Prostate gland (tissue), 2 donors: ENCODE results near the gene MCF2L2. TPM values are rescaled to one million over a fixed set of nuclear protein-coding genes. Genes with fewer than 3 reads are reported as not detected.

Experiments used
- DNase-seq: peaks from one replicate; pipeline ENCODE4 v3.0.0-alpha.2; 2019; ENCODE audit warnings: low spot score
- H3K27ac ChIP-seq, 2 donors: fragments of 200-600 bp; sonication (generic); 2 replicates each; pipeline ENCODE4 v1.5.1; 2017 to 2019
- H3K27me3 ChIP-seq: fragments of 200-600 bp; sonication (generic); replicated peaks from 2 replicates; pipeline ENCODE4 v1.5.1; 2019; ENCODE audit not compliant: insufficient read depth
- H3K36me3 ChIP-seq, 2 donors: fragments of 200-600 bp; sonication (generic); 1 replicate in 1 of 2; 2 replicates in 1 of 2; pipeline versions ENCODE4 v1.5.1 to v1.8.1; 2017 to 2019
- H3K4me1 ChIP-seq: fragments of 200-600 bp; sonication (generic); replicated peaks from 2 replicates; pipeline ENCODE4 v1.5.1; 2019
- H3K4me3 ChIP-seq, 2 donors: fragments of 200-600 bp; sonication (generic); 2 replicates each; pipeline ENCODE4 v1.5.1; 2017 to 2019
- H3K9me3 ChIP-seq: fragments of 200-600 bp; sonication (generic); 2 replicates; pipeline ENCODE4 v1.5.1; 2017
- POLR2A ChIP-seq: fragments of 450-650 bp; IDR thresholded peaks from one replicate; pipeline ENCODE4 v1.6.1; 2016; ENCODE audit warnings: antibody characterized with exemption, mild to moderate bottlenecking
- POLR2AphosphoS5 ChIP-seq: sonication (generic); formaldehyde crosslinking; IDR thresholded peaks from one replicate; pipeline ENCODE4 v1.6.1; 2017; ENCODE audit warnings: antibody characterized with exemption
- WGBS: methylation state at CpG from one replicate; pipeline ENCODE4 v1.1.5; 2018; 5-methylcytosine and 5-hydroxymethylcytosine counted together
- intact Hi-C: fragments of 100-400 bp; cut with DNase I; formaldehyde crosslinking; loops from one replicate; pipeline ENCODE4 v1.14.2; 2022
- total RNA-seq, 2 donors: library from RNA; depleted of rRNA; stranded (reverse); fragments of >200 nt; gene quantifications; one replicate each; pipeline ENCODE4 v1.1.0, GENCODE V29; 2016
- TF ChIP-seq, protein P1 (sequence below), 4 experiments: fragments of 200-600 bp in 2 of 4; fragments of 450-650 bp in 2 of 4; sonication (generic) in 2 of 4; IDR thresholded peaks; 1 replicate in 3 of 4; 2 replicates in 1 of 4; pipeline ENCODE4 v1.5.1; 2016 to 2019; ENCODE audit warnings: antibody characterized with exemption in 4 of 4, mild to moderate bottlenecking in 2 of 4, moderate library complexity in 2 of 4

The MCF2L2 gene
- total RNA-seq, 2 donors from 2014 or later = 0.41 to 4.0 TPM

DNA sequence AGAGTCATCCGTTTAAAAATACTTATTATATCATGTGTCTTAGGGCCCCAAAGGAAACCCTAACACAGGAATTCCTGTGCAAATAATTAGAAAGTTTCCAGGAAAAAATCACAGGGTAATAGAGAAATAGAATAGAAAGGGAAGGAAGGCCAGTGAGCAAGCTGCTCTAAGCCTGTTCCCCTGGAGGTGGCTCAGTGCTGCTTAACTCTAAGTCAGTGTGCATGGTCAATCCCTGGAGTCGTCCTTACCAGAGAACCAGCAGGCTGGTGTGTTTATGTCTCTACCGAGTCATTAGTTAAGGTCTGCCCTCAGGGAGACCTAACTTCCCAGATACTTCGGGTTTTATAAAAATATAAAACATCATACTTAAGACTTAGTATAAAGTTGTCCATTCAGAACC, 21.0 kb upstream of the MCF2L2 start:
- DNase-seq = no peak
- no peaks in the 10 kb centered on the region for H3K36me3 ChIP-seq
- TF ChIP-seq, protein P1, sequence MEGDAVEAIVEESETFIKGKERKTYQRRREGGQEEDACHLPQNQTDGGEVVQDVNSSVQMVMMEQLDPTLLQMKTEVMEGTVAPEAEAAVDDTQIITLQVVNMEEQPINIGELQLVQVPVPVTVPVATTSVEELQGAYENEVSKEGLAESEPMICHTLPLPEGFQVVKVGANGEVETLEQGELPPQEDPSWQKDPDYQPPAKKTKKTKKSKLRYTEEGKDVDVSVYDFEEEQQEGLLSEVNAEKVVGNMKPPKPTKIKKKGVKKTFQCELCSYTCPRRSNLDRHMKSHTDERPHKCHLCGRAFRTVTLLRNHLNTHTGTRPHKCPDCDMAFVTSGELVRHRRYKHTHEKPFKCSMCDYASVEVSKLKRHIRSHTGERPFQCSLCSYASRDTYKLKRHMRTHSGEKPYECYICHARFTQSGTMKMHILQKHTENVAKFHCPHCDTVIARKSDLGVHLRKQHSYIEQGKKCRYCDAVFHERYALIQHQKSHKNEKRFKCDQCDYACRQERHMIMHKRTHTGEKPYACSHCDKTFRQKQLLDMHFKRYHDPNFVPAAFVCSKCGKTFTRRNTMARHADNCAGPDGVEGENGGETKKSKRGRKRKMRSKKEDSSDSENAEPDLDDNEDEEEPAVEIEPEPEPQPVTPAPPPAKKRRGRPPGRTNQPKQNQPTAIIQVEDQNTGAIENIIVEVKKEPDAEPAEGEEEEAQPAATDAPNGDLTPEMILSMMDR (IDR thresholded peaks at IDR 0.05) = no peak
- no peak for TF ChIP-seq POLR2A
- TF ChIP-seq POLR2AphosphoS5 = no peak
- H3K4me1 ChIP-seq = no peaks in the 10 kb centered on the region
- no peaks in the 10 kb centered on the region for H3K27me3 ChIP-seq
- intact Hi-C loops = no loop called here
- no peak overlapping the region for H3K27ac ChIP-seq
- 40% methylated on average over 4 of the region's 4 CpGs for WGBS
- no peak overlapping the region for H3K4me3 ChIP-seq
- H3K9me3 ChIP-seq = no peaks in the 10 kb centered on the region

DNA sequence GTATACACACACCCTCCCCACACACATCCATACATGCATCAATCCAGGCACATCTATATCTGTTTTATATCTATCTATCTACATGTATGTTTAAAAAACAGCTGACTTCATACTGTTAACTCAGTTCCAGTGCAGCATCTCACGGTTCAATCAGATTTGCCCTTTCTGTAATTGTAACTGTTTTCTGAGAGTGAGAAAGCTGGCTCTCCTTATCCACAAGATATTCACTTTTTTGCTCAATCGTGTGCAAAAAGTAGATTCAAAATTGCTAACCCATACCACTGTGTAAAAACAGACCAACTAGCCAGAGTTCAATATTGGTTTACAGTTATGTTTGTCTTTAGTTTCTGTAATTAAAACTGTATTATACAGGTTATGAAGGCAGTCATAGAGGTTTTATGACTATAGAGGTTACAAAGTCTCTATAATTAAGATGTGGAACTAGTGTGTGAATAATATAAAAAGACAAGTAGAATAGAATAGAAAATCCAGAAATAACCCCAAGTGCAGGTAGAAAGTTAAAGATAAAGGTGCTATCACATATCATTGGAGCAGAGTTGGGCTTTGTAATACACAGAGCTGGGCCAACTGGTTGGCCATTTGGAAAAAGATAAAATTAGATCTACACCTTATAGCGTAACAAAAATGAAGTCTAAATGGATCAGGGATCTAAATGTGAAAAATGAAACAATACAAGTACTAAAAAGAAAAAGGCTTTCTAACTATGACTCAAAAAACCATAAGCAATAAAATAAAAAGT, 20.1 kb upstream of the MCF2L2 start:
- Histone ChIP-seq H3K27ac (peak overlapping the region in 1 of 2 donors; percentile 66), H3K36me3 (no peaks in the 10 kb centered on the region), H3K4me1 (no peaks in the 10 kb centered on the region), H3K4me3 (peak overlapping the region; percentile 48), H3K27me3 (no peaks in the 10 kb centered on the region), H3K9me3 (no peaks in the 10 kb centered on the region)
- 50% methylated on average over 3 of the region's 3 CpGs for WGBS
- intact Hi-C loops = no loop called here
- no peak for DNase-seq
- no peak for TF ChIP-seq POLR2AphosphoS5
- TF ChIP-seq, protein P1 (IDR thresholded peaks at IDR 0.05) = no peak
- TF ChIP-seq POLR2A = no peak

DNA sequence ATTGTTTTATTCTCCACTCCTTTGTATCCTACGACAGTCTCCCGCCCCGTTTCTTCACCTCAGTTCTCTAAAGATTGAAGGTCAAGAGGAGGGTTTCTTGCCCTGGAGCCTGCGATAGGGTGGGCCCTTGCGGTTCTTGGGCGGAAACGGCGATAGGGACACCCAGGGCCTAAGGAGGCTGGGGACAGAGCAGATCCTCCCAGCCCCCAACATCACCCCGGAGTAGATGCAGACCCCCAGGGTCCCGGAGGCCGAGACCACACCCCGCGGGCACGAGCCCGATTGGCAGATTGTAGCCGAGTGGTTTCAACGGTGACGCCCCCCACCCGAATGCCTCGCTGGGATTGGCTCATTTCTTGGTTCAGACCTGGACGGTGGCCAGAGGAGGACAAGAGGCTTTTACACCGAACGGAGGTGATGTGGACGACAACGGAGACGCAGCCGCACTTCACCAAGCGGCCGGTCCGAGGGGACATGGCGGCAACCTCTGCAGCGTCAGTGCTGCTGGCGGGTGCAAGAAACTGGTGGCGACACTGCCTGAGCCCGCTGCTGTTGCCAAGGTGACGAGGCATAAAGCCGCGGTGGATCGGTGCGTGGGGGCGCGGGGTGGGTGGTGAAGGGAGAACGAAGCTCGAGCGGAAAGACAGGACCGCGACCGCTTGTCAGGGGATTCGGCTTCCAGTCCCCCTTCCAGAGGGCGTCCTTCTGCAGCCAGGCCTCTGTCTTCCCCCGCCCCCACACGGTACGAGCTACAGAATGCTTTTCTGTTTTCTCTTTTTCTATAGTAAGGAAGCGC, 19.0 kb upstream of the MCF2L2 start:
- Histone ChIP-seq H3K36me3 (no peaks in the 10 kb centered on the region), H3K27me3 (no peaks in the 10 kb centered on the region), H3K4me1 (no peaks in the 10 kb centered on the region), H3K4me3 (peak overlapping the region; percentile 48), H3K9me3 (no peaks in the 10 kb centered on the region), H3K27ac (peak overlapping the region; percentile 66)
- peak; percentile 73 for DNase-seq
- intact Hi-C loops = no loop called here
- WGBS = under 1% methylated on average over 48 of the region's 54 CpGs
- TF ChIP-seq, protein P1 (IDR thresholded peaks at IDR 0.05) = peak in 2 of 4 experiments; percentile 11
- TF ChIP-seq POLR2A = no peak
- peak; percentile 62 for TF ChIP-seq POLR2AphosphoS5

DNA sequence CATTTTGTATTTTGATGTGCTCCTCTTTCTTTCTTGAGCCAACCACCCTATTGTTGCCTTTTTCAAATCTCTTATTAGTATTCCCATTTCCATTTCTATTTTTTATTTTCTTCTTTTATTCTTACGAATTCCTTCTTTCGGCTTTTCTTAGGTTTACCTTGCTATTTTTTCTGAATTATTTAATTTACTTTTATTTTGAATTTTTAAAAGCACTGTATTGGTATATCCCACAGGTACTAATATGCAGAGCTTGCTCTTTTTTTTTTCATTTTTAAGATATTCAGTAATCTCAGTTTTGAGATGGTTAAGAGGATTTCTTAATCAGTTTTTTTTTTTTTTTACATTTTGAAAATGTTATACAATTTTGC, 18.4 kb upstream of the MCF2L2 start:
- no peaks in the 10 kb centered on the region for H3K9me3 ChIP-seq
- no peak overlapping the region for H3K27ac ChIP-seq
- no peak for TF ChIP-seq POLR2A
- TF ChIP-seq POLR2AphosphoS5 = no peak
- TF ChIP-seq, protein P1 (IDR thresholded peaks at IDR 0.05) = no peak
- H3K4me3 ChIP-seq = peak overlapping the region; percentile 48
- DNase-seq = no peak
- intact Hi-C loops = no loop called here
- H3K27me3 ChIP-seq = no peaks in the 10 kb centered on the region
- WGBS = 95% methylated on average over 2 of the region's 2 CpGs
- no peaks in the 10 kb centered on the region for H3K36me3 ChIP-seq
- H3K4me1 ChIP-seq = no peaks in the 10 kb centered on the region
